Testis (tissue), 5 donors: ENCODE measurements around the gene PDE6G. TPM values are rescaled to one million over a fixed set of nuclear protein-coding genes. Genes with fewer than 3 reads are reported as not detected.

ENCODE experiments used
- DNase-seq: peaks from one replicate; pipeline ENCODE4 v3.0.0-alpha.2; 2019
- H3K27ac ChIP-seq, 2 donors: fragments of 200-600 bp; sonication (generic); one replicate each; pipeline ENCODE4 v1.5.1; 2019
- H3K27me3 ChIP-seq: fragments of 200-600 bp; sonication (generic); one replicate; pipeline ENCODE4 v1.5.1; 2019
- H3K36me3 ChIP-seq: fragments of 200-600 bp; sonication (generic); one replicate; pipeline ENCODE4 v1.5.1; 2017; ENCODE audit warnings: low read depth; ENCODE audit errors: missing control alignments
- H3K4me1 ChIP-seq: fragments of 200-600 bp; sonication (generic); one replicate; pipeline ENCODE4 v1.5.1; 2019
- H3K4me3 ChIP-seq, 2 donors: fragments of 200-600 bp; sonication (generic); one replicate each; pipeline ENCODE4 v1.5.1; 2017 to 2019
- H3K9me3 ChIP-seq: fragments of 200-600 bp; sonication (generic); one replicate; pipeline ENCODE4 v1.5.1; 2017
- POLR2A ChIP-seq: fragments of 450-650 bp; IDR thresholded peaks from one replicate; pipeline ENCODE4 v1.6.1; 2017; ENCODE audit warnings: antibody characterized with exemption, mild to moderate bottlenecking, moderate library complexity
- WGBS, 2 donors: methylation state at CpG; one replicate each; pipeline ENCODE4 v1.1.5; 2018; 5-methylcytosine and 5-hydroxymethylcytosine counted together
- intact Hi-C: fragments of 100-400 bp; cut with DNase I; formaldehyde crosslinking; loops from one replicate; pipeline ENCODE4 v1.15.1; 2023; ENCODE audit warnings: low total_unique reads
- long read RNA-seq, 2 donors: transcript quantifications; one replicate each; lab custom pipeline, GENCODE V29; 2026
- polyA plus RNA-seq: library from polyadenylated mRNA; stranded (reverse); fragments of 350-450 nt; fragmentation: Illumina TruSeq; extraction: RNeasy Lipid Tissue Mini Kit (QIAGEN cat#74804); gene quantifications from one replicate; pipeline ENCODE4 v1.2.3, GENCODE V29; 2014; ENCODE audit warnings: low read depth, low replicate concordance; ENCODE audit not compliant: insufficient read depth
- total RNA-seq, 2 donors: library from RNA; depleted of rRNA; stranded (reverse); fragments of >200 nt; gene quantifications; one replicate each; pipeline ENCODE4 v1.2.3, GENCODE V29; 2016
- TF ChIP-seq, protein P1 (sequence below), 3 experiments: fragments of 450-650 bp in 2 of 3; fragments of 200-600 bp in 1 of 3; sonication (generic) in 1 of 3; IDR thresholded peaks; one replicate each; pipeline ENCODE4 v1.5.1; 2016 to 2019; ENCODE audit warnings: antibody characterized with exemption in 3 of 3, mild to moderate bottlenecking in 2 of 3, moderate library complexity in 1 of 3

Gene PDE6G
- 1 to 10 TPM in 1 of 2 donors, under 1 TPM in 1; 0.56 to 1.0 TPM for total RNA-seq
- 4.9 TPM for polyA plus RNA-seq
- long read RNA-seq, donor 1, partial matches to known transcripts: 59 of 67 reads
- long read RNA-seq, donor 1, other reads (novel, unspliced or antisense): 7 of 67 reads
- long read RNA-seq, donor 2, partial matches to known transcripts: 0 of 1 reads
- long read RNA-seq, donor 2, other reads (novel, unspliced or antisense): 0 of 1 reads

DNA sequence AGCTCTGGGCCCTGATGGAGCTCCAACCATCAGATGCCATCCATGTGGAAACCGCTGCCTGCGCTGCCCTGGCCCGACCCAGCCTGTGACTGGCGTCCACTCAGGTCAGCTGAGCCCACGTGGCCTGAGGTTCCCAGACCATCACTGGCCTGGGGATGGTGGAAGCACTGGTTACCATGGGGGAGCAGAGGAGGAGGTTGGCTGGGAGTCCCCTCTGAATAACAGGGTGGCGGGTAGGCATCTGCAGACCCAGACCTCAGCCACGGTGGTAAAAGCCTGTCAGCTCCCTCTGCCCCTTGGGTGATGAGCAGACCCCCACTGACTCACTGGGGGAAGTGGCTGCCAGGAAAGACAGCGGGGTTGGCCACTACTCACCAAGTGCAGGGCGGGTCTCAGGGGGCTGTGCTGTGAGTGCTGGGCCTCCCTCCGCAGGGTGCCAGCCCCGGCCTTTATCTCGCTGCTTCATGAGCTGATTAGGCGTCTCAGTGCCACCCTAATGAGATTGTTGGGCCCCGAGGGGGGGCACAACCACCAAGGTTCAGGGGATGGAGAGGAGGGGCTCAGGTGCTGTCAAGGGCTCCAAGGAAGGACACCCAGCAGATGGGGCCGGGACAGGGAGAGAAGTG is at the start of gene PDE6G:
TSS of gene PDE6G (minus strand) at position 425 of the 626 bp plus-strand sequence. CDS start 3,237 bp downstream, outside the sequence.
- TF ChIP-seq, protein P1, sequence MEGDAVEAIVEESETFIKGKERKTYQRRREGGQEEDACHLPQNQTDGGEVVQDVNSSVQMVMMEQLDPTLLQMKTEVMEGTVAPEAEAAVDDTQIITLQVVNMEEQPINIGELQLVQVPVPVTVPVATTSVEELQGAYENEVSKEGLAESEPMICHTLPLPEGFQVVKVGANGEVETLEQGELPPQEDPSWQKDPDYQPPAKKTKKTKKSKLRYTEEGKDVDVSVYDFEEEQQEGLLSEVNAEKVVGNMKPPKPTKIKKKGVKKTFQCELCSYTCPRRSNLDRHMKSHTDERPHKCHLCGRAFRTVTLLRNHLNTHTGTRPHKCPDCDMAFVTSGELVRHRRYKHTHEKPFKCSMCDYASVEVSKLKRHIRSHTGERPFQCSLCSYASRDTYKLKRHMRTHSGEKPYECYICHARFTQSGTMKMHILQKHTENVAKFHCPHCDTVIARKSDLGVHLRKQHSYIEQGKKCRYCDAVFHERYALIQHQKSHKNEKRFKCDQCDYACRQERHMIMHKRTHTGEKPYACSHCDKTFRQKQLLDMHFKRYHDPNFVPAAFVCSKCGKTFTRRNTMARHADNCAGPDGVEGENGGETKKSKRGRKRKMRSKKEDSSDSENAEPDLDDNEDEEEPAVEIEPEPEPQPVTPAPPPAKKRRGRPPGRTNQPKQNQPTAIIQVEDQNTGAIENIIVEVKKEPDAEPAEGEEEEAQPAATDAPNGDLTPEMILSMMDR (IDR thresholded peaks at IDR 0.05): no peak
- no peak for TF ChIP-seq POLR2A
- Histone ChIP-seq H3K4me1 (no peaks in the 10 kb centered on the region), H3K36me3 (no peaks in the 10 kb centered on the region), H3K9me3 (no peaks in the 10 kb centered on the region), H3K4me3 (no peak within 1 kb of the TSS), H3K27me3 (no peaks in the 10 kb centered on the region), H3K27ac (no peak within 1 kb of the TSS)
- 83 to 91% methylated on average over 11 to 15 of the region's 15 CpGs for WGBS, 2 donors
- no peak for DNase-seq
- intact Hi-C loops: no loop called here

DNA sequence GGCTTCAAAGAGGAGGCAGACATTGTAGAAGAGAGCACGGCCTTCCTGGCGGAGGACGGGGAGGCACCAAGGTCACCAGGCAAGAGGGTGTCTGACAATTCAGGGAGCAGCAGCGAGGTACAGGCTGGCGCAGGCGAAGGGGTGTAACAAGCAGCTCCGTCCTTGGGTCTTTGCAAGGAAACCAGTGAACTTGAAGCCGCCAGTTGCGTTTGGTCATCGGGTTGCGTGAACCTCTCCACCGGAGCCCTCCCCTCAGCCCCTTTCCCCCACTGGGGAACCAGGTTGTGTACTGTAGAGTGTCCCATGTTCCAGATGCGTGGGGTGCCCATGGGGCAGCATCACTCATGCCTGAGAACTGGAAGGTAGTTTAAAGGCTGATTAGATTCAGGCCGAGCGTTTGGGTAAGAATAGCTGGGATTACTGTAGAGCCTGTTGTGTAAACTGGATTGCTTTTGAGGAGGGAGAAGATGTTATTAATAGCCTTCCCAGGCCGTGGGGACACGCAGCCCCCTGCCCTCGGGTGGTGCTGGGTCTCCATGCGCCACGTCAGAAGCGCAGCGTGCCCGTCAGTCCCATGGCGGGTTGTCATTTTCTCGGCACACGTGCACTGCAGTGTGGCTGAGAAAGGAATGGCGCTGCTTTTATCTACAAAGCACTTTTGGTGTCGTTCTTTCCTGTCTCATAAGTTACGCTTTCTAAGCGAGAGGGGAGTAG is 49.3 kb upstream of the PDE6G start:
- Histone ChIP-seq H3K9me3 (no peaks in the 10 kb centered on the region), H3K4me1 (peaks cover 25% of the 10 kb centered on the region), H3K36me3 (no peaks in the 10 kb centered on the region), H3K27me3 (no peaks in the 10 kb centered on the region), H3K4me3 (no peak overlapping the region), H3K27ac (no peak overlapping the region)
- 92 to 96% methylated on average over 30 of the region's 30 CpGs for WGBS, 2 donors
- intact Hi-C loops: no loop called here
- no peak for TF ChIP-seq POLR2A
- TF ChIP-seq, protein P1 (IDR thresholded peaks at IDR 0.05): no peak
- no peak for DNase-seq

DNA sequence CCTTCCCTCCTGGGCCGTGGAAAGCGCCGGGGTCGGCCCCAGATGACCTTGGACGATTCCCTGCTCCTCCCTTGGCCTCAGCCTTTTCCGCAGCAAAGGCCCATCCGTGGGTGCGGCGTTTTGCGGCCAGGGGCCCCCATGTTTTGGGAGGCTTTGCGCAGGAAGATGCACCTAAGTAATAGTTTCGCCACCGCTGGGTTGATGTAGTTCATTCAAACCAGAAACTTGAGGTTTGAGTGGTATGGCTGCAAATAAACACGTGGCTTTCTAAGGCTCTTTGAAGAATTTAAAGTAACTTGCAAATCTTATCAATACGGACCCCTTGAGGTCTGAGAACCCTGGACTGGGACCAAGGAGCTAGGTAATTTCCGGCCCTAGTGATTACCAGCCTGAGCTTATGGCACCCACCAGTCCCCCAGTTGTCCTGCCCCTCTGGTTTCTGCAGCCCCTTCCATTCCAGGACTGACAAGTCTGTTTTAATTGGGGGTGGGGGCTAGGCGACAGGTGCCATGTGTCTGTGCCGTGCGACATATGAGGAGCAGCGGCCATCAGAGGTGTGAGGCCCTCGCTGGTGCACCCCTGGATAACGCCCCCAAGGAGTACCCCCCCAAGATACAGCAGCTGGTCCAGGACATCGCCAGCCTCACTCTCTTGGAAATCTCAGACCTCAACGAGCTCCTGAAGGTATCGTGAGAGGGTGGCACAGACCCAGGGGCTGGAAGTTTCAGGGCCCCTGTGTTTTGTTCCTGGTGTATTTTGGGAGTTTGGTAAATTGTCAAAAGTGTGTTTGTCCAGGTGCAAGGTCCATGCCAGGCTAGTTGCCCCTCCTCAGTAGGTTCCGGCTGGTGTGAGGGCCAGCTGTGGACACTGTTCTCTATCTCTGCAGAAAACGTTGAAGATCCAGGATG is 47.7 kb upstream of the PDE6G start:
- H3K27ac ChIP-seq: peak overlapping the region; percentile 80 to 91
- H3K27me3 ChIP-seq: no peaks in the 10 kb centered on the region
- H3K4me3 ChIP-seq: peak overlapping the region; percentile 90 to 95
- DNase-seq: no peak
- H3K4me1 ChIP-seq: peaks cover 23% of the 10 kb centered on the region
- intact Hi-C loops: no loop called here
- TF ChIP-seq, protein P1 (IDR thresholded peaks at IDR 0.05): no peak
- no peak for TF ChIP-seq POLR2A
- H3K9me3 ChIP-seq: no peaks in the 10 kb centered on the region
- 22 to 31% methylated on average over 14 to 23 of the region's 27 CpGs for WGBS, 2 donors
- no peaks in the 10 kb centered on the region for H3K36me3 ChIP-seq

DNA sequence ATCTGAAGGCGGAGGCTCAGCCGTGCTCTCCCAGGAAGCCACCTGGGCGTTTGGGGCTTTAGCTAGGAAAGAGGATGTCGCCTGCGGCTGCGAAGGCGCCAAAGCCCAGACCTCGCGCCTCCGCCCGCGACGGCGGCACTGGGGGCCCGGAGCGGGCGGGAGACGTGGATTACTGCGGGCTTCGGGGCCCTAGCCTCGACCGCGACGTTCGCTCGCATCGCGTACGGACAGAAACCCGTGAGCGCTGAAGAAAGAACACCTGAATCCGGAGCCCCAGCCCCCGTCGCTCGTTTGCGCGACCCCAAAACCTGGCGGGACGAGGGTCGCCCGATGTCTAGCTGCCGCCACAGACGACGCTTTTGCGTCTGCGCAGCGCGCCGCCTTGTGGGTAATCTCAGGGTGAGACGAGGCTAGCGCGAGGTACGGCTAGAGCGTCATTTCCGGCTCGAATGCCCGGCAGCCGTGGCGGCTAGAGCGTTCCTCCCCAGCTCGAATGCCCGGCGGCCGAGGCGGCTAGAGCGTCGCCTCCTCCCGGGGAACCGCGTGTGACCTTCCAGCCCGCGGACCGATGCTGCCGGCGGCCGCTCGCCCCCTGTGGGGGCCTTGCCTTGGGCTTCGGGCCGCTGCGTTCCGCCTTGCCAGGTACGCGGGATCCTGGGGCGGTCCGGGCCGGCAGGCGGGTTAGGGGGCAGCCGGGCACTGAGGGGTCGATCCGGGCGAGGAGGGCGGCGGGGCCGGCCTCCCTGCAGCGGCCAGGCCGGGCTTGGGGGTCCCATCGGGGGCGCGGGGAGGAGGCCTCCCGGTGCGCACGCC is 46.8 kb upstream of the PDE6G start, which contains the start of gene MRPL12:
TSS of gene MRPL12 (plus strand) at position 434 of the 813 bp plus-strand sequence. CDS start at position 569, 135 bp downstream.
- intact Hi-C loops: no loop called here
- DNase-seq: peak; percentile 96
- no peaks in the 10 kb centered on the region for H3K27me3 ChIP-seq
- no peaks in the 10 kb centered on the region for H3K9me3 ChIP-seq
- no peaks in the 10 kb centered on the region for H3K36me3 ChIP-seq
- H3K4me3 ChIP-seq: peak within 1 kb of the TSS; percentile 90 to 95
- TF ChIP-seq, protein P1 (IDR thresholded peaks at IDR 0.05): peak in 2 of 3 experiments; percentile 11 to 39
- no peak for TF ChIP-seq POLR2A
- H3K4me1 ChIP-seq: peaks cover 23% of the 10 kb centered on the region
- H3K27ac ChIP-seq: peak within 1 kb of the TSS; percentile 80 to 91
- 0 to 1% methylated on average over 3 to 97 of the region's 102 CpGs for WGBS, 2 donors
